Kidney (tissue), 14 donors: ENCODE results near the gene IKZF1. TPM values are rescaled to one million over a fixed set of nuclear protein-coding genes. Genes with fewer than 3 reads are reported as not detected.

Source experiments
- DNase-seq, 5 donors: peaks; one replicate each; pipeline ENCODE4 v3.0.0-alpha.2; 2013 to 2020
- FAIRE-seq: peaks from 2 replicates; lab custom pipeline; 2012; peaks lifted over from hg19 to GRCh38; lab: Jason Lieb, UNC
- H3K27ac ChIP-seq, 2 donors: one replicate each; pipeline ENCODE4 v1.7.0; 2013; ENCODE audit warnings: low read depth in 2 of 2, low read length in 2 of 2, inconsistent platforms in 1 of 2
- H3K27me3 ChIP-seq: one replicate; pipeline ENCODE4 v1.7.1; 2013; ENCODE audit warnings: low read length, inconsistent platforms; ENCODE audit not compliant: control insufficient read depth, insufficient read depth
- H3K36me3 ChIP-seq, 3 donors: one replicate each; pipeline versions ENCODE4 v1.7.0 to v1.7.1; 2013; ENCODE audit warnings: low read length in 3 of 3, control low read depth in 1 of 3, inconsistent platforms in 1 of 3; ENCODE audit not compliant: insufficient read depth in 3 of 3, control insufficient read depth in 2 of 3
- H3K4me1 ChIP-seq, 3 donors: one replicate each; pipeline versions ENCODE4 v1.7.0 to v1.7.1; 2013; ENCODE audit warnings: low read length in 3 of 3, inconsistent platforms in 1 of 3, low read depth in 1 of 3; ENCODE audit not compliant: control insufficient read depth in 2 of 3, insufficient read depth in 2 of 3
- H3K4me3 ChIP-seq, 3 donors: one replicate each; pipeline versions ENCODE4 v1.7.0 to v1.8.1; 2013; ENCODE audit warnings: low read length in 3 of 3, control low read depth in 1 of 3, inconsistent platforms in 1 of 3
- H3K9ac ChIP-seq, 3 donors: one replicate each; pipeline versions ENCODE4 v1.7.0 to v1.7.1; 2013; ENCODE audit warnings: low read length in 3 of 3, control low read depth in 1 of 3, inconsistent platforms in 1 of 3
- H3K9me3 ChIP-seq, 3 donors: one replicate each; pipeline versions ENCODE4 v1.7.0 to v1.7.1; 2013; ENCODE audit warnings: low read length in 3 of 3, control low read depth in 1 of 3, inconsistent platforms in 1 of 3; ENCODE audit not compliant: control insufficient read depth in 2 of 3, insufficient read depth in 1 of 3
- CTCF ChIP-seq: IDR thresholded peaks from 3 replicates; pipeline ENCODE4 v1.5.1; 2012; ENCODE audit warnings: mild to moderate bottlenecking, moderate library complexity, borderline replicate concordance; ENCODE audit not compliant: insufficient read depth; ENCODE audit errors: extremely low read depth
- intact Hi-C: fragments of 100-400 bp; cut with DNase I; formaldehyde crosslinking; loops from one replicate; pipeline ENCODE4 v1.11.1; 2022
- polyA plus RNA-seq: library from polyadenylated mRNA; stranded (reverse); fragments of 350-450 nt; fragmentation: Illumina TruSeq; extraction: RNeasy Lipid Tissue Mini Kit (QIAGEN cat#74804); gene quantifications from one replicate; pipeline ENCODE4 v1.2.3, GENCODE V29; 2014; ENCODE audit warnings: low read depth, low replicate concordance; ENCODE audit not compliant: insufficient read depth
- total RNA-seq: library from RNA; stranded (reverse); fragmentation: NEBNext Ultra II Directional; extraction: Animal tissue kit (Norgen Biotek cat#: 25700); gene quantifications from one replicate; pipeline ENCODE4 v1.2.1, GENCODE V29; 2021
- donor health status: control.
- donor health status: control.
- donor health status: control.
- donor health status: control.
- donor health status: control.
- donor health status: DM: yes; HTN: yes; CAD: no.
- donor health status: Normal renal cell carcinoma (clear cell type).

IKZF1 gene
- total and polyA plus RNA-seq, 2 donors from 2014 or later = 0.52 to 36.8 TPM

- no peak for FAIRE-seq
- intact Hi-C loops = no loop called here
These were observed 89.2 kb downstream of the IKZF1 start for GRCh38 chr7:50393547-50394252.

GRCh38 chr7:50394315-50394714 is 89.8 kb downstream of the IKZF1 start:
- H3K9ac ChIP-seq = no peak overlapping the region
- no peak overlapping the region for H3K4me3 ChIP-seq
- no peaks in the 10 kb centered on the region for H3K36me3 ChIP-seq
- H3K27ac ChIP-seq = no peak overlapping the region
- intact Hi-C loops = no loop called here
- peaks cover 5% of the 10 kb centered on the region for H3K27me3 ChIP-seq
- no peaks in the 10 kb centered on the region for H3K9me3 ChIP-seq
- no peak for TF ChIP-seq CTCF
- DNase-seq = no peak
- no peaks in the 10 kb centered on the region for H3K4me1 ChIP-seq
- no peak for FAIRE-seq

More at GRCh38 chr7:50393547-50394252, 89.2 kb downstream of the IKZF1 start:
- DNase-seq = no peak
- no peak for TF ChIP-seq CTCF
- no peak overlapping the region for H3K9ac ChIP-seq
- no peaks in the 10 kb centered on the region for H3K4me1 ChIP-seq
- no peaks in the 10 kb centered on the region for H3K36me3 ChIP-seq
- no peak overlapping the region for H3K4me3 ChIP-seq
- peaks cover 3% of the 10 kb centered on the region for H3K27me3 ChIP-seq
- H3K27ac ChIP-seq = no peak overlapping the region
- H3K9me3 ChIP-seq = no peaks in the 10 kb centered on the region

- no peaks in the 10 kb centered on the region for H3K36me3 ChIP-seq
- H3K4me1 ChIP-seq = no peaks in the 10 kb centered on the region
- no peak overlapping the region for H3K9ac ChIP-seq
- TF ChIP-seq CTCF = no peak
- H3K4me3 ChIP-seq = no peak overlapping the region
- no peaks in the 10 kb centered on the region for H3K9me3 ChIP-seq
- DNase-seq = no peak
- FAIRE-seq = no peak
- H3K27me3 ChIP-seq = peaks cover 13% of the 10 kb centered on the region
- intact Hi-C loops = no loop called here
- no peak overlapping the region for H3K27ac ChIP-seq
These were observed 92.3 kb downstream of the IKZF1 start for GRCh38 chr7:50396856-50397255.
